ENCODE measurements around the gene SPATA21.

GRCh38 chr1:16387201-16388188 is 49.7 kb downstream of the SPATA21 start:
- TF ChIP-seq, protein P1, sequence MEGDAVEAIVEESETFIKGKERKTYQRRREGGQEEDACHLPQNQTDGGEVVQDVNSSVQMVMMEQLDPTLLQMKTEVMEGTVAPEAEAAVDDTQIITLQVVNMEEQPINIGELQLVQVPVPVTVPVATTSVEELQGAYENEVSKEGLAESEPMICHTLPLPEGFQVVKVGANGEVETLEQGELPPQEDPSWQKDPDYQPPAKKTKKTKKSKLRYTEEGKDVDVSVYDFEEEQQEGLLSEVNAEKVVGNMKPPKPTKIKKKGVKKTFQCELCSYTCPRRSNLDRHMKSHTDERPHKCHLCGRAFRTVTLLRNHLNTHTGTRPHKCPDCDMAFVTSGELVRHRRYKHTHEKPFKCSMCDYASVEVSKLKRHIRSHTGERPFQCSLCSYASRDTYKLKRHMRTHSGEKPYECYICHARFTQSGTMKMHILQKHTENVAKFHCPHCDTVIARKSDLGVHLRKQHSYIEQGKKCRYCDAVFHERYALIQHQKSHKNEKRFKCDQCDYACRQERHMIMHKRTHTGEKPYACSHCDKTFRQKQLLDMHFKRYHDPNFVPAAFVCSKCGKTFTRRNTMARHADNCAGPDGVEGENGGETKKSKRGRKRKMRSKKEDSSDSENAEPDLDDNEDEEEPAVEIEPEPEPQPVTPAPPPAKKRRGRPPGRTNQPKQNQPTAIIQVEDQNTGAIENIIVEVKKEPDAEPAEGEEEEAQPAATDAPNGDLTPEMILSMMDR (IDR thresholded peaks at IDR 0.05; ENCODE audit: insufficient read depth, low read depth, low read length): no peak
- no peak for TF ChIP-seq EZH2 (IDR thresholded peaks at IDR 0.05; ENCODE audit: insufficient read depth, low read length)
